HG02884 (cell line): ENCODE measurements around the gene TEDC1.

Source experiments
- ATAC-seq: cut with Tn5 transposase; IDR thresholded peaks from one replicate; pipeline ENCODE4 v1.9.1; 2021; ENCODE audit warnings: mild to moderate bottlenecking, moderate library complexity; ENCODE audit not compliant: unreplicated experiment

Gene TEDC1

GRCh38 chr14:105458010-105458409, 33.0 kb upstream of the TEDC1 start:
- ATAC-seq: no peak

GRCh38 chr14:105458571-105458970, 32.5 kb upstream of the TEDC1 start:
- ATAC-seq: no peak

GRCh38 chr14:105460116-105460515, 30.9 kb upstream of the TEDC1 start:
- ATAC-seq: no peak

- no peak for ATAC-seq
These were observed 30.4 kb upstream of the TEDC1 start for GRCh38 chr14:105460616-105461015.

- no peak for ATAC-seq
These were observed 29.1 kb upstream of the TEDC1 start for GRCh38 chr14:105461903-105462302.

GRCh38 chr14:105464501-105464900, 26.5 kb upstream of the TEDC1 start:
- ATAC-seq: no peak

- ATAC-seq: no peak
These were observed 25.6 kb upstream of the TEDC1 start for GRCh38 chr14:105465209-105466031.

- ATAC-seq: no peak
These were observed 24.4 kb upstream of the TEDC1 start for GRCh38 chr14:105466531-105467248.

- ATAC-seq: no peak
These were observed 23.7 kb upstream of the TEDC1 start for GRCh38 chr14:105467249-105467941.

GRCh38 chr14:105467942-105468471, 23.0 kb upstream of the TEDC1 start:
- no peak for ATAC-seq

- no peak for ATAC-seq
These were observed 22.3 kb upstream of the TEDC1 start for GRCh38 chr14:105468621-105469241.

GRCh38 chr14:105469456-105470349, 21.3 kb upstream of the TEDC1 start:
- ATAC-seq: no peak

- no peak for ATAC-seq
These were observed 20.4 kb upstream of the TEDC1 start for GRCh38 chr14:105470350-105471296.

GRCh38 chr14:105471297-105471821, 19.7 kb upstream of the TEDC1 start:
- ATAC-seq: no peak

GRCh38 chr14:105471823-105472485, 19.1 kb upstream of the TEDC1 start:
- ATAC-seq: no peak

- ATAC-seq: no peak
These were observed 18.5 kb upstream of the TEDC1 start for GRCh38 chr14:105472486-105472991.

- ATAC-seq: no peak
These were observed 17.9 kb upstream of the TEDC1 start for GRCh38 chr14:105473033-105473676.
